ENCODE data around the gene CAPS.
"Not testable (repeated sequence)": the region's sequence is repeated elsewhere in the genome, so short reads cannot be mapped to it uniquely, and the experiment has no call there.

DNA sequence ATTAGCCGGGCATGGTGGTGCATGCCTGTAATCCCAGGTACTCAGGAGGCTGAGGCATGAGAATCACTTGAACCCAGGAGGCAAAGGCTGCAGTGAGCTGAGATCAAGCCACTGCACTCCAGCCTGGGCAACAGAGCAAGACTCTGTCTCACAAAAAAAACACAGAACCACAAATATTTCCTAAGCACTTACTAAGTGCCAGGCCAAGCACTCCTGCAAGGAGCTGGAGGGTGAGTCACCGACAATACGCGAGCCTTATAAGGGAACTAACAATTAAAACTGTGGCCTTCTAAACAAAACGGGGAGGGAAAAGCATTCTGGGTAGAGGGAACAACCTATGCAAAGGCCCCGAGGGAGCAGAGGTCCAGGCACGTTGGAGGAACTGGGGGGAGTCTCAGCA lies 39.6 kb upstream of the CAPS start:
- TF ChIP-seq, protein P1, sequence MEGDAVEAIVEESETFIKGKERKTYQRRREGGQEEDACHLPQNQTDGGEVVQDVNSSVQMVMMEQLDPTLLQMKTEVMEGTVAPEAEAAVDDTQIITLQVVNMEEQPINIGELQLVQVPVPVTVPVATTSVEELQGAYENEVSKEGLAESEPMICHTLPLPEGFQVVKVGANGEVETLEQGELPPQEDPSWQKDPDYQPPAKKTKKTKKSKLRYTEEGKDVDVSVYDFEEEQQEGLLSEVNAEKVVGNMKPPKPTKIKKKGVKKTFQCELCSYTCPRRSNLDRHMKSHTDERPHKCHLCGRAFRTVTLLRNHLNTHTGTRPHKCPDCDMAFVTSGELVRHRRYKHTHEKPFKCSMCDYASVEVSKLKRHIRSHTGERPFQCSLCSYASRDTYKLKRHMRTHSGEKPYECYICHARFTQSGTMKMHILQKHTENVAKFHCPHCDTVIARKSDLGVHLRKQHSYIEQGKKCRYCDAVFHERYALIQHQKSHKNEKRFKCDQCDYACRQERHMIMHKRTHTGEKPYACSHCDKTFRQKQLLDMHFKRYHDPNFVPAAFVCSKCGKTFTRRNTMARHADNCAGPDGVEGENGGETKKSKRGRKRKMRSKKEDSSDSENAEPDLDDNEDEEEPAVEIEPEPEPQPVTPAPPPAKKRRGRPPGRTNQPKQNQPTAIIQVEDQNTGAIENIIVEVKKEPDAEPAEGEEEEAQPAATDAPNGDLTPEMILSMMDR (IDR thresholded peaks at IDR 0.05), result not testable (repeated sequence)
- TF ChIP-seq POLR2A, EP300 (IDR thresholded peaks at IDR 0.05): not testable (repeated sequence)
